ENCODE measurements around the gene KLHL33. TPM values are rescaled to one million over a fixed set of nuclear protein-coding genes. Genes with fewer than 3 reads are reported as not detected.
"Not testable (repeated sequence)": the region's sequence is repeated elsewhere in the genome, so short reads cannot be mapped to it uniquely, and the experiment has no call there.

The KLHL33 gene
- not detected for total RNA-seq

- DNase-seq = no peak
Observed at GRCh38 chr14:20435582-20436362, at the start of gene KLHL33. TSS of gene KLHL33 (minus strand) at chr14:20436166. CDS start at chr14:20435811, 355 bp downstream.

GRCh38 chr14:20482382-20482781, 46.4 kb upstream of the KLHL33 start:
- DNase-seq = no peak

- no peak for DNase-seq
Observed at GRCh38 chr14:20478894-20479293, 42.9 kb upstream of the KLHL33 start.

- DNase-seq = peak; percentile 20
Observed at GRCh38 chr14:20477211-20477876, 41.4 kb upstream of the KLHL33 start.

GRCh38 chr14:20476776-20477175, 40.8 kb upstream of the KLHL33 start:
- no peak for DNase-seq

- DNase-seq = no peak
Observed at GRCh38 chr14:20472536-20473169, 36.7 kb upstream of the KLHL33 start.

GRCh38 chr14:20470603-20470901, 34.6 kb upstream of the KLHL33 start:
- no peak for DNase-seq

- DNase-seq = peak; percentile 56
Observed at GRCh38 chr14:20469890-20470602, 34.1 kb upstream of the KLHL33 start.

- peak; percentile 85 for DNase-seq
Observed at GRCh38 chr14:20469242-20469889, 33.4 kb upstream of the KLHL33 start, which contains the start of gene PNP. TSS of gene PNP (plus strand) at chr14:20469406. CDS start at chr14:20469525, 119 bp downstream.

- no peak for DNase-seq
Observed at GRCh38 chr14:20468764-20469241, 32.8 kb upstream of the KLHL33 start.

- DNase-seq = peak; percentile 98
Observed at GRCh38 chr14:20461225-20462141, 25.5 kb upstream of the KLHL33 start, which contains the start of gene PIP4P1. TSS of gene PIP4P1 (minus strand) at chr14:20461434. CDS start at chr14:20461325, 109 bp downstream.

GRCh38 chr14:20460458-20461224, 24.7 kb upstream of the KLHL33 start:
- DNase-seq = peak; percentile 60

- no peak for DNase-seq
Observed at GRCh38 chr14:20458031-20458789, 22.2 kb upstream of the KLHL33 start.

- DNase-seq = no peak
Observed at GRCh38 chr14:20456971-20457370, 21.0 kb upstream of the KLHL33 start.

- DNase-seq = peak; percentile 69
Observed at GRCh38 chr14:20455355-20456300, 19.7 kb upstream of the KLHL33 start.

GRCh38 chr14:20454516-20455354, 18.8 kb upstream of the KLHL33 start, which contains the start of the genes APEX1 and OSGEP:
TSS of gene APEX1 (plus strand) at chr14:20455226. CDS start at chr14:20455646, 420 bp downstream.
TSS of gene OSGEP (minus strand) at chr14:20454812. CDS start at chr14:20454683, 129 bp downstream.
- DNase-seq = peak; percentile 98

- DNase-seq = not testable (repeated sequence)
Observed at GRCh38 chr14:20452831-20453230, 16.9 kb upstream of the KLHL33 start.
